Loucy (cell line): ENCODE results near the gene GRK3.

Experiments used
- H2AFZ ChIP-seq: fragments of 200-600 bp; sonication (generic); 2 replicates; pipeline ENCODE4 v1.6.0; 2016; ENCODE audit warnings: antibody characterized with exemption, mild to moderate bottlenecking, low read length, moderate library complexity
- H3F3A ChIP-seq: fragments of 200-600 bp; 2 replicates; pipeline ENCODE4 v1.6.0; 2016; ENCODE audit warnings: antibody characterized with exemption, low read depth, mild to moderate bottlenecking
- H3K27me3 ChIP-seq: fragments of 200-600 bp; sonication (generic); 2 replicates; pipeline ENCODE4 v1.6.1; 2014; ENCODE audit warnings: low read length, mild to moderate bottlenecking; ENCODE audit not compliant: insufficient read depth, poor library complexity, severe bottlenecking
- H3K36me3 ChIP-seq: fragments of 200-600 bp; sonication (generic); 2 replicates; pipeline ENCODE4 v1.6.1; 2016; ENCODE audit warnings: low read length; ENCODE audit not compliant: insufficient read depth
- H3K4me1 ChIP-seq: fragments of 200-600 bp; sonication (generic); 2 replicates; pipeline ENCODE4 v1.5.1; 2014; ENCODE audit warnings: low read length, mild to moderate bottlenecking; ENCODE audit not compliant: insufficient read depth, poor library complexity, severe bottlenecking
- H3K4me2 ChIP-seq: fragments of 200-600 bp; sonication (generic); 2 replicates; pipeline ENCODE4 v1.6.0; 2014; ENCODE audit warnings: antibody characterized with exemption, low read length, low read depth, mild to moderate bottlenecking; ENCODE audit not compliant: poor library complexity, severe bottlenecking
- H3K4me3 ChIP-seq: fragments of 200-600 bp; sonication (generic); 2 replicates; pipeline ENCODE4 v1.5.1; 2014; ENCODE audit warnings: low read length, mild to moderate bottlenecking, mixed read lengths; ENCODE audit not compliant: poor library complexity, severe bottlenecking
- H3K79me2 ChIP-seq: fragments of 200-600 bp; sonication (generic); 2 replicates; pipeline ENCODE4 v1.6.1; 2014; ENCODE audit warnings: low read length; ENCODE audit not compliant: insufficient read depth
- H3K9ac ChIP-seq: fragments of 200-600 bp; sonication (generic); 2 replicates; pipeline ENCODE4 v1.6.0; 2014; ENCODE audit warnings: mild to moderate bottlenecking, low read depth, low read length, moderate library complexity; ENCODE audit not compliant: poor library complexity, severe bottlenecking
- H3K9me2 ChIP-seq: fragments of 200-600 bp; sonication (generic); replicated peaks from 2 replicates; pipeline ENCODE4 v1.6.1; 2016; ENCODE audit warnings: low read depth, low read length, mixed read lengths
- H3K9me3 ChIP-seq: fragments of 200-600 bp; sonication (generic); 2 replicates; pipeline ENCODE4 v1.6.1; 2014; ENCODE audit warnings: mild to moderate bottlenecking, antibody characterized with exemption, low read length, low read depth; ENCODE audit not compliant: insufficient read depth
- H4K20me1 ChIP-seq: fragments of 200-600 bp; sonication (generic); 2 replicates; pipeline ENCODE4 v1.6.0; 2014; ENCODE audit warnings: antibody characterized with exemption, low read length, mild to moderate bottlenecking; ENCODE audit not compliant: insufficient read depth, poor library complexity, severe bottlenecking
- CTCF ChIP-seq: fragments of 200-600 bp; sonication (generic); conservative IDR thresholded peaks from 2 replicates; pipeline ENCODE4 v1.5.1; 2014; ENCODE audit warnings: mild to moderate bottlenecking, antibody characterized with exemption, low read length
- EZH2phosphoT487 ChIP-seq: fragments of 200-600 bp; IDR thresholded peaks from 2 replicates; pipeline ENCODE4 v1.6.1; 2018; ENCODE audit warnings: antibody characterized with exemption, mild to moderate bottlenecking, moderate library complexity, borderline replicate concordance

Gene GRK3

GRCh38 chr22:25542191-25542590 is 22.3 kb upstream of the GRK3 start:
- Histone ChIP-seq H3K4me1 (peaks cover 17% of the 10 kb centered on the region), H3F3A (no peaks in the 10 kb centered on the region)

GRCh38 chr22:25542720-25543402 is 21.6 kb upstream of the GRK3 start:
- Histone ChIP-seq H3F3A (no peaks in the 10 kb centered on the region), H3K36me3 (no peaks in the 10 kb centered on the region), H3K4me2 (no peak overlapping the region), H2AFZ (no peak overlapping the region), H3K27me3 (no peaks in the 10 kb centered on the region), H3K79me2 (no peaks in the 10 kb centered on the region), H3K4me1 (peaks cover 24% of the 10 kb centered on the region), H3K9me3 (no peaks in the 10 kb centered on the region), H3K9me2 (no peaks in the 10 kb centered on the region), H3K9ac (no peak overlapping the region), H3K4me3 (no peak overlapping the region), H4K20me1 (no peaks in the 10 kb centered on the region)
- TF ChIP-seq CTCF: no peak
- no peak for TF ChIP-seq EZH2phosphoT487

More at GRCh38 chr22:25542191-25542590, 22.3 kb upstream of the GRK3 start:
- Histone ChIP-seq H3K4me2 (no peak overlapping the region), H3K36me3 (no peaks in the 10 kb centered on the region), H4K20me1 (no peaks in the 10 kb centered on the region), H3K9me3 (no peaks in the 10 kb centered on the region), H2AFZ (no peak overlapping the region), H3K9ac (no peak overlapping the region), H3K4me3 (no peak overlapping the region), H3K79me2 (no peaks in the 10 kb centered on the region), H3K27me3 (no peaks in the 10 kb centered on the region), H3K9me2 (no peaks in the 10 kb centered on the region)
- TF ChIP-seq EZH2phosphoT487 (no peak), CTCF (no peak)

- no peaks in the 10 kb centered on the region for H3K27me3 ChIP-seq
- peaks cover 37% of the 10 kb centered on the region for H3K4me1 ChIP-seq
- no peaks in the 10 kb centered on the region for H3K9me2 ChIP-seq
- no peaks in the 10 kb centered on the region for H4K20me1 ChIP-seq
- no peak overlapping the region for H2AFZ ChIP-seq
- no peaks in the 10 kb centered on the region for H3F3A ChIP-seq
- no peak overlapping the region for H3K4me2 ChIP-seq
- no peak overlapping the region for H3K4me3 ChIP-seq
- no peaks in the 10 kb centered on the region for H3K9me3 ChIP-seq
- no peaks in the 10 kb centered on the region for H3K36me3 ChIP-seq
- H3K9ac ChIP-seq: no peak overlapping the region
- H3K79me2 ChIP-seq: no peaks in the 10 kb centered on the region
- TF ChIP-seq EZH2phosphoT487 (no peak), CTCF (no peak)
Observed at GRCh38 chr22:25545146-25545545, 19.3 kb upstream of the GRK3 start.
